ENCODE data around the gene CHST13. TPM values are rescaled to one million over a fixed set of nuclear protein-coding genes. Genes with fewer than 3 reads are reported as not detected.

Gene CHST13
- total RNA-seq, 1 experiment from 2014 or later = not detected

DNA sequence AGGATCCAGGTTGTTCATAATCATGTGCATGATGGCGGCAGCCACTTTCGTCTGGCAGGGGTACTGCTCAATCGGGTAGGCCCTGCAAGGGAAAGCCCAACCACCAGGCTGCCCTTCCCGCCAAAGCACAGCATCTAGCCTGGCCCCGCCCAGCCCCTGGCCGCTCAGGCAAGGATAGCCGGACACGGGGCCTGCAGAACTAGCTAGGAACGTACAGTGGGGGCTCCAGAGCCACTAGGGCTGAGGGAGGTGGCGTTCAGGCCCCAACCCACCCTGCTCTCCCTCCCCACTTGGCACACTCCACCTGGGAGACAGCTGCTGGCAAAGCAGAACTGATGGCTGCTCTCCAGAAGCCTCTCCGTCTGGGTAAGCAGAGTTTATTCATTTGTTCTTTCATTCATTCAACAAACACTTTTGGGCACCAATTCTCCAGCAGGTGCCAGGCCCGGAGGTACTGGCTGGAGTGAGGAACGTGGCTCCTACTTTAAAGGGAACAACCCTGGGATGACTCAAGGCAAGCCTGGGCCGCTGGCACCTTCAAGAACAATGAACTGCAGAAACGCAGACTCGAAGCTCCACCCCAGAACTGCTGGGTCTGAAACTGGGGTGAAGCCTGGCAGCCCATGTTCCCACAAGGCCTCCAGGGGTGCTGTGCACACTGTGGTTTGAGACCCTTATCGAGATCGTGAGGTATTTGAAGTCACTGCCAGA, 14.2 kb upstream of the CHST13 start:
- H3K4me3 ChIP-seq (ENCODE audit: low read depth, low read length, poor library complexity, severe bottlenecking) = no peak overlapping the region
- H3K27ac ChIP-seq (ENCODE audit: low read depth, low read length, poor library complexity, severe bottlenecking) = no peak overlapping the region
- TF ChIP-seq EZH2 (IDR thresholded peaks at IDR 0.05; ENCODE audit: borderline replicate concordance, low read depth, low read length, poor library complexity, severe bottlenecking) (no peak), CTCF (conservative IDR thresholded peaks at IDR 0.05; ENCODE audit: low read depth, low read length) (no peak)
- H3K27me3 ChIP-seq (replicated peaks; ENCODE audit: insufficient read depth, low read depth, low read length, poor library complexity) = peaks cover 4% of the 10 kb centered on the region
- POLR2A ChIA-PET (ENCODE audit: low non-redundant PET) = no interaction called here
- intact Hi-C loops (cut with micrococcal nuclease; ENCODE audit: unreplicated experiment) = no loop called here
- CTCF ChIA-PET = no interaction called here
- no TSS peak for BruUV-seq (replicated peaks)
- H3K4me1 ChIP-seq (ENCODE audit: insufficient read depth, low read length, poor library complexity, severe bottlenecking) = no peaks in the 10 kb centered on the region
- DNase-seq (ENCODE audit: low spot score) = no peak
- H3K36me3 ChIP-seq (ENCODE audit: insufficient read depth, low read length, poor library complexity, severe bottlenecking) = no peaks in the 10 kb centered on the region
- no peaks in the 10 kb centered on the region for H3K9me3 ChIP-seq (ENCODE audit: low read depth, low read length, poor library complexity, severe bottlenecking)

DNA sequence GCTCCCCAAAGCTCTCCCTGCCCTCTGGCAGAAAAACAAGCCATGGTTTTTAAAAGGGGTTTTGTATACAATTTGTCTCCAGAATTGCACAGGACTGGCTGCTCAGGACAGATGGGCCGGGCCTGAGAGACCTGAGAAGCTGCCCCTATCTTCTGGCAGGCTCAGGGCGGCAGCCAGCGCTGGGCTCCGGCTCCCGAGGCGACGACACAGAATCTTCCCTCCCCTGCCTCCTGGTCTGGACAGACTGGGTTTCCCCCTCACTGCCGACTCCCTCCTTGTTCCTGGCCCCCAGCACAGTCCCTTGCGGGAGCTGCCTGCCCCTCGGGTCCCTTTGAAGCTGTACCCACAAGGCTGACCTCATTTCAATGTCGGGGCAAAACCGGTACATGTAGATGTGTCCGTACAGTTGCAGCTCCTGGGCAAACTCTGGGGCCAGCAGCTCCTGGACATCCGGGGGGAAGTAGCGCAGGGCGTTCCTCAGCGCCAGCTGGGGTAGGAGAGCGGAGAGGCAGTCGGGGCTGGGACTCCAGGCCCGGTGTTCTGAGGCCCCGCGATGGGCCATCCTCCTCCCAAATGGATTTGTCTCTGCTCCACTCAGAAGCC, 13.5 kb upstream of the CHST13 start:
- intact Hi-C loops (cut with micrococcal nuclease; ENCODE audit: unreplicated experiment) = no loop called here
- TF ChIP-seq EZH2 (IDR thresholded peaks at IDR 0.05; ENCODE audit: borderline replicate concordance, low read depth, low read length, poor library complexity, severe bottlenecking) (no peak), CTCF (conservative IDR thresholded peaks at IDR 0.05; ENCODE audit: low read depth, low read length) (no peak)
- Histone ChIP-seq H3K27me3 (replicated peaks; ENCODE audit: insufficient read depth, low read depth, low read length, poor library complexity) (no peaks in the 10 kb centered on the region), H3K9me3 (ENCODE audit: low read depth, low read length, poor library complexity, severe bottlenecking) (no peaks in the 10 kb centered on the region), H3K27ac (ENCODE audit: low read depth, low read length, poor library complexity, severe bottlenecking) (no peak overlapping the region), H3K4me3 (ENCODE audit: low read depth, low read length, poor library complexity, severe bottlenecking) (no peak overlapping the region), H3K36me3 (ENCODE audit: insufficient read depth, low read length, poor library complexity, severe bottlenecking) (no peaks in the 10 kb centered on the region), H3K4me1 (ENCODE audit: insufficient read depth, low read length, poor library complexity, severe bottlenecking) (no peaks in the 10 kb centered on the region)
- DNase-seq (ENCODE audit: low spot score) = no peak
- BruUV-seq (replicated peaks) = no TSS peak
- CTCF ChIA-PET = no interaction called here
- POLR2A ChIA-PET (ENCODE audit: low non-redundant PET) = no interaction called here

GRCh38 chr3:126511291-126511690, 12.7 kb upstream of the CHST13 start:
- TF ChIP-seq EZH2 (IDR thresholded peaks at IDR 0.05; ENCODE audit: borderline replicate concordance, low read depth, low read length, poor library complexity, severe bottlenecking) (no peak), CTCF (conservative IDR thresholded peaks at IDR 0.05; ENCODE audit: low read depth, low read length) (no peak)
- POLR2A ChIA-PET (ENCODE audit: low non-redundant PET) = no interaction called here
- H3K4me1 ChIP-seq (ENCODE audit: insufficient read depth, low read length, poor library complexity, severe bottlenecking) = no peaks in the 10 kb centered on the region
- no peak for DNase-seq (ENCODE audit: low spot score)
- no peak overlapping the region for H3K27ac ChIP-seq (ENCODE audit: low read depth, low read length, poor library complexity, severe bottlenecking)
- no peaks in the 10 kb centered on the region for H3K36me3 ChIP-seq (ENCODE audit: insufficient read depth, low read length, poor library complexity, severe bottlenecking)
- no peaks in the 10 kb centered on the region for H3K27me3 ChIP-seq (replicated peaks; ENCODE audit: insufficient read depth, low read depth, low read length, poor library complexity)
- intact Hi-C loops (cut with micrococcal nuclease; ENCODE audit: unreplicated experiment) = no loop called here
- no peak overlapping the region for H3K4me3 ChIP-seq (ENCODE audit: low read depth, low read length, poor library complexity, severe bottlenecking)
- BruUV-seq (replicated peaks) = no TSS peak
- CTCF ChIA-PET = no interaction called here
- H3K9me3 ChIP-seq (ENCODE audit: low read depth, low read length, poor library complexity, severe bottlenecking) = no peaks in the 10 kb centered on the region

Data from A673 (cell line).